ENCODE results near the gene GATA2.

Gene GATA2

GRCh38 chr3:128479558-128480086, 13.4 kb downstream of the GATA2 start:
- no peak overlapping the region for H3K4me3 ChIP-seq (ENCODE audit: low read depth, low read length)
- TF ChIP-seq, protein P1, sequence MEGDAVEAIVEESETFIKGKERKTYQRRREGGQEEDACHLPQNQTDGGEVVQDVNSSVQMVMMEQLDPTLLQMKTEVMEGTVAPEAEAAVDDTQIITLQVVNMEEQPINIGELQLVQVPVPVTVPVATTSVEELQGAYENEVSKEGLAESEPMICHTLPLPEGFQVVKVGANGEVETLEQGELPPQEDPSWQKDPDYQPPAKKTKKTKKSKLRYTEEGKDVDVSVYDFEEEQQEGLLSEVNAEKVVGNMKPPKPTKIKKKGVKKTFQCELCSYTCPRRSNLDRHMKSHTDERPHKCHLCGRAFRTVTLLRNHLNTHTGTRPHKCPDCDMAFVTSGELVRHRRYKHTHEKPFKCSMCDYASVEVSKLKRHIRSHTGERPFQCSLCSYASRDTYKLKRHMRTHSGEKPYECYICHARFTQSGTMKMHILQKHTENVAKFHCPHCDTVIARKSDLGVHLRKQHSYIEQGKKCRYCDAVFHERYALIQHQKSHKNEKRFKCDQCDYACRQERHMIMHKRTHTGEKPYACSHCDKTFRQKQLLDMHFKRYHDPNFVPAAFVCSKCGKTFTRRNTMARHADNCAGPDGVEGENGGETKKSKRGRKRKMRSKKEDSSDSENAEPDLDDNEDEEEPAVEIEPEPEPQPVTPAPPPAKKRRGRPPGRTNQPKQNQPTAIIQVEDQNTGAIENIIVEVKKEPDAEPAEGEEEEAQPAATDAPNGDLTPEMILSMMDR (IDR thresholded peaks at IDR 0.05; ENCODE audit: low read depth, low read length) = no peak

GRCh38 chr3:128478576-128479506, 14.2 kb downstream of the GATA2 start:
- TF ChIP-seq, protein P1 (IDR thresholded peaks at IDR 0.05; ENCODE audit: low read depth, low read length) = no peak

DNA sequence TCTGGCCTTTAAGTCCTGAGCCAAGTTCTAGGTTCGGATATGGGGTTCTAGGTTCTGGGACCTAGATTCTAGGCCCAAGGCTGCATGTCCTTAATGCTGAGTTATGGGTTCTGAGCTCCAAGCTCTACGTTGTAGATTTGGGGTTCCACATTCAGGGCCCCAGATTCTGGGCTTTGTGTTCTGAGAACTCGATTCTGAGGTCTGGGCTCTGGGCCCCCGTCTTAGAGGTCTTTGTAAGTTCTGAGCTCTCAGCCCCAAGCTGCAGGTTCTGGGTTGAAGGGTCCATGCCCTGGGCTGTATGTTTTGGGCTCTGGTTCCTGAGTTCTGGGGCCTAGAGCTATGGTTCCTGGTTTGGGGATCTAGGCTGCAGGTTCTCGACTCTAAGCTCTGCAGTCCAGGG, 16.3 kb downstream of the GATA2 start:
- TF ChIP-seq, protein P1 (IDR thresholded peaks at IDR 0.05; ENCODE audit: low read depth, low read length) = no peak
- H3K4me3 ChIP-seq (ENCODE audit: low read depth, low read length) = no peak overlapping the region

More at GRCh38 chr3:128478576-128479506, 14.2 kb downstream of the GATA2 start:
- H3K4me3 ChIP-seq (ENCODE audit: low read depth, low read length) = no peak overlapping the region

DNA sequence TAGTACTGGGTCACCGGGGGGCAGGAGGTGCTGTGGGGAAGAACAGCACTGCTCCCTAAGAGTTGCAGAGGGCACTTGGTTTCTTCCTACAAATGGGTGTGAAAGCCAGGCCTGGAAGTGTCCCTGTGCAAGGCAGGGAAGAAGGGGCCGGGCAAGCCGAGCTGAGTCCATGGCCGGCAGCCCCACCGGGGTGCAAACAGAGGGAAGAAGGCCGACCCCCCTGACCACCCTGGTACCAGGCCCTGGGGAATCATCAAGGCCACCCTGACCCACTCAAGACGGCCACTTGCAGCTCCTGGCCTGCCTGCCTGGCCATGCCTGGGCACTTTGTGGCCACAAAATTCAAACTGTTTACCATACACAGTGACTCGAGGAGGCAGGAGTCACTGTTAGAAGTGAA, 17.6 kb downstream of the GATA2 start:
- H3K4me3 ChIP-seq (ENCODE audit: low read depth, low read length) = no peak overlapping the region
- TF ChIP-seq, protein P1 (IDR thresholded peaks at IDR 0.05; ENCODE audit: low read depth, low read length) = no peak

DNA sequence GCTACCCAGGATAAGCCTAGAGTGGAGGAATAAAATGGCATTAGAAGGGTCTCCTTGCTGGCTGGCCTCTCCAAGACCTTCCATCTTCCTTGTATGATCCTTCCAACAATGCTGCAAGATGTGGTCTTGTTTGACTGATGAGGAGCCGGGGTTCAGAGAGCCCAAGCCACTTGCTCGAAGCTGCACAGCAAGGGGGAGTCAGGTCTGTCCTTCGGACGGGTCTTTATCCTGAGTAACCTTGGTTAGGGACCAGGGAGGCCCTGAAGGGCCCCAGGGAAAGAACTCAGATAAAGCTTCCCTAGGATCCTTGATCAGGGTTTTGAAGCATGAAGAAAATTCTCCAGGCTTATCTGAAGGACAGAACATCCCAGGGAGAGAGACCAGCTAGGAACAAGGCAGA, 19.3 kb downstream of the GATA2 start:
- no peak overlapping the region for H3K4me3 ChIP-seq (ENCODE audit: low read depth, low read length)
- TF ChIP-seq, protein P1 (IDR thresholded peaks at IDR 0.05; ENCODE audit: low read depth, low read length) = no peak

- TF ChIP-seq, protein P1 (IDR thresholded peaks at IDR 0.05; ENCODE audit: low read depth, low read length) = no peak
- H3K4me3 ChIP-seq (ENCODE audit: low read depth, low read length) = no peak overlapping the region
Measured at GRCh38 chr3:128473180-128473519, 19.9 kb downstream of the GATA2 start.

Data from WI38 (cell line).